AML-193 (cell line): Measurements from ENCODE around the gene ACAD11.
"Not testable (repeated sequence)": the region's sequence is repeated elsewhere in the genome, so short reads cannot be mapped to it uniquely, and the experiment has no call there.

Experiments
- DNase-seq, 2 experiments: peaks; one replicate each; lab custom pipeline; 2025; lab: John Stamatoyannopoulos, UW

The ACAD11 gene

DNA sequence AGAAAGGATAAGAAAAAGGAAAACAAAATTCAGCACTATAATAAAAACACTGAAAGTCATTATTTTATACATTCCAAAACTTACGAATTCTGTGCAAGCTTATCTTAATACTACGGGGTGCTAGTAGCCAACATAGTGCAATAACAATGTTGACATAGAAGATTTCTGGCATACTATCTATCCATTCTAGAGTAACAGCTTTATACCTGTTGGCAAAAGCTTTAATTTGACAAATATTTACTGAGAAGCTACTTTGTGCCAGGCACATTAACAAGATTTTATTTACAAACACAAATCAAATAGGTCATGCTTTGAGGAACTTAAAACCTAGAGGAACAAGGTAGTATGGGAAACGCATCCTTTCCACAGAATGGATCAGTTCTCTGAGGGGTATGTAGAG lies 61.4 kb downstream of the ACAD11 start:
- DNase-seq = no peak

- DNase-seq = no peak
These were observed 61.9 kb downstream of the ACAD11 start for GRCh38 chr3:132597660-132598059.

DNA sequence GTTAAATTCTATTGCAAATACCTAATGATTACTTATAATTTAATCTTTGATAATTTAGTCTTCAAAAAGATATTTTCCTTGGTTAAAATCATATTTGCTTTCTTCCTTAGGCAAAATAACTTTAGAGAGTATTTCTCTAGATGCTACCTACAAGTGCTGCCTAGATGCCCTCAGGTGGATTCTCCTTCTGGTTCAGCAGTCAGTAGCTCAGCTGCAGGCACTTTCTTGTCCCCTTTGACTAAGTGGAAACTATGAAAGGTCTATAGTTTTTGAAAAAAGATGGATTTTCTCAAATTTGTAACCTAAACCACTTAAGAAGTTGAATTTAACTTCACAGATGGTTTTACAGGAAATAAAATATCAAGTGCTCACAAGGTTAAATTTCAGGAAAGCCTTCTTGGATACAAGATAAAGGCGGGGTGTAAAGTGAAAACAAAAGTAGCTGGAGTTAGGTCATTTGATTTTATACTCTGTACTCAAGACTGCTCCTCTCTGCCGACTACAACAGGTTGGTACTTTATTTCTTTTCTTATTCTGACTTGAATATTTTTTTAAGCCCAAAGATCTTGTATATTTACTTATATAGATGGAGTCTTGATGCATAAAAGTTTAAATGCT lies 62.7 kb downstream of the ACAD11 start, which contains the start of gene ACKR4:
TSS of gene ACKR4 (plus strand) at position 455 of the 618 bp plus-strand sequence. CDS start 3,128 bp downstream, outside the sequence.
- no peak for DNase-seq

DNA sequence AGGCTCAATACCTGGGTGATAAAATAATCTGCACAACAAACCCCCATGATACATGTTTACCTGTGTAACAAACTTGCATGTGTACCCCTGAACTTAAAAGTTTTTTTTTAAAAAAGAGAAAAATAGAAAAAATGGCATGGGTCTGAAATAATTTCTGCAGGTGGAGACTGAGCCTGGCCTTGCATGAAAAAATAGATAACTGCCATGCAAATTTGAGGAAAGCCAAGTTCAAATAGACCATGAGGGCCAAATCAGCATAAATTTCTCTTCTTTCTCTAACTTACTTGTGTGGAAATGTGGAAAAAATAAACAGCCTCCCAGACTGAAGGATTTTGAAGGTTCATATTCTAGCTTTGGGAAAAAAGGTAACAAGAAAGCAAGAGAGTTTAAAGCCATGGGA lies 63.3 kb downstream of the ACAD11 start:
- DNase-seq = no peak

DNA sequence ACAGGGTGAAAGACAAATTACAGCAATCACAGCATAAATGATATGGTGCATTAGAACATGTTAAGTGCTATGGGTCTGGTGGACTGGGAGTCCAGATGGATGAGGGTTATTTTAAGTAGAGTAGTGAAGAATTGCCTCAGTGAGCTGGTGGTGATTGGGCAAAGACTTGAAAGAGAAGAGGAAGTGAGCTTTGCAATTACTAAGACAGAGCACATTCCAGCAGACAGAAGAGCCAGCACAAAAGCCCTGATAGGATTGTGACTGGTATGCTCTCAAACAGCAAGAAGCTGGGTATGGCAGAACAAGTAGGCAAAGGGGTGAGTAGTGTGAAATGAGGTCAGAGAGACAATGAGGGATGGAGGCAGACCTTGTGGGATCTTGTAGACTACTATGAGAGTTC lies 64.6 kb downstream of the ACAD11 start:
- peak; percentile 62 to 76 for DNase-seq

GRCh38 chr3:132594498-132594897 lies 65.1 kb downstream of the ACAD11 start:
- no peak for DNase-seq

DNA sequence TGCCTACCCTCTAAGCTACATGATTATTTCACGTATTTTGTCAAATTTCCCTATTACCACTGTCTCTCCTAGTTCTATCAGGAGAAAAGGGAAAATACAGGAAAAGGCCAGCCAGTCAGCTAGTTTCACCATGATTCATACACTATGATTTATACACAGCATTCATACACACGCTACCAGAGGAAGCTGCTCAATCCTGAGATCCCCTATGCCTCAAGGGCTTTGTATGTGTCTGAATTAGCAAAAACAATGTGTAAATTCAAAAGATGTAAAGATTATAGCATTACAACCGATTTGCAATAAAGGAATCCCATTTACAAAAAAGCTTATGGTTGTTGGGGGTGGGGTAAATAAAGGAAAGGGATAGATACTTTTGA lies 65.7 kb downstream of the ACAD11 start:
- no peak for DNase-seq

GRCh38 chr3:132593241-132593946 lies 66.2 kb downstream of the ACAD11 start:
- DNase-seq = no peak

GRCh38 chr3:132592216-132592615 lies 67.4 kb downstream of the ACAD11 start:
- DNase-seq = no peak

GRCh38 chr3:132587401-132587800 lies 72.2 kb downstream of the ACAD11 start:
- DNase-seq = no peak

- DNase-seq = no peak
These were observed 85.8 kb downstream of the ACAD11 start for GRCh38 chr3:132573797-132574211.

DNA sequence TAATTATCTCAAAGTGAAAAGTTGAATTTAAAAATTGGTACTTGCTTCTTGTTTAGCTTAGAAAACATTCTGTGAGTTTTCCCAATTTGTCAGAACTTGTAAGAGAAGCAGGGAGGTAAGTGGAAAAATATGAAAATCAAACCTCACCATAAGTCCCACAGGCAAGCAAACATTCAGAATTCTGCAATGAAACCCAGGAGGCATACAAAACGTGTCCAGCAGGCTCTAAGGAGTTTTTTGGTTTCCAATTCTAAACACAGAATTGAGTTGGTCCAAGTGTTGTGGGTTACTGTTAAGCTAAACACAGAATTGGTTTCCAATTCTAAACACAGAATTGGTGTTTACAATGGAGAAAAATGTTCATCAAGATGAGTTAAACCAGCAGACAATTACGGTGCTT lies 89.6 kb downstream of the ACAD11 start:
- no peak for DNase-seq

DNA sequence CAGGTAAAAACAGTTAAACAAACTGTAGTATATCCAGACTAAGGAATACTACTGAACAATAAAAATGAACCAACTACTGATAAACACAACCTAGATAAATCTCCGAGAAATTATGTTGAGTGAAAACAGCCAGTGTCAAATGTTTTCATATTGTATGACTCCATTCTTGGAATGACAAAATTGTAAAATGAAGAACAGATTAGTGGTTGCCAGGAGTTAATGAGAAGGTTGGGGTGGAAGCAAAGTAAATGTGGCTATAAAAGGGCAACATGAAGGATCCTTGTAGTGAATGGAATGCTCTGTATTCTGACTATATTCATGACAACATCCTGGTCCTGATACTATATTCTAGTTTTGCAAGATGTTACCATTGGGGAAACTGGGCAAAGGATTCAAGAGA lies 90.0 kb downstream of the ACAD11 start:
- no peak for DNase-seq

- DNase-seq = no peak
These were observed 90.5 kb downstream of the ACAD11 start for GRCh38 chr3:132569153-132569552.

DNA sequence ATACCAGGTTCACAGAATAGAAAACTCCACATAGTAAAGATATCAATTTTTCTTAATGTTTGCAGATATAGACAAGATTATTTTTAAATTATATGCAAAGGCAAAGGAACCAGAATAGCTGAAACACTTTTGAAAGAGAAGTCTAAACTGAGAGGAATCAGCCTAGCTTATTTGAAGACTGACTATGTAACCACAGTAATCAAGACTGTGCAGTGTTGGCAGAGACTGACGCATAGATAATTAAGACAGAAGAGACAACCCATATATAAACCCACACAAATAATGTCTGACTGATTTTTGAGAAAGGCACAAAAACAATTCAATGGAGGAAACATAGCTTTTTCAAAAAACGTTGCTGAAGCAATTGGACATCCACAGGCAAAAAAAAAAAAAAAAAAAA lies 91.2 kb downstream of the ACAD11 start:
- DNase-seq = no peak

DNA sequence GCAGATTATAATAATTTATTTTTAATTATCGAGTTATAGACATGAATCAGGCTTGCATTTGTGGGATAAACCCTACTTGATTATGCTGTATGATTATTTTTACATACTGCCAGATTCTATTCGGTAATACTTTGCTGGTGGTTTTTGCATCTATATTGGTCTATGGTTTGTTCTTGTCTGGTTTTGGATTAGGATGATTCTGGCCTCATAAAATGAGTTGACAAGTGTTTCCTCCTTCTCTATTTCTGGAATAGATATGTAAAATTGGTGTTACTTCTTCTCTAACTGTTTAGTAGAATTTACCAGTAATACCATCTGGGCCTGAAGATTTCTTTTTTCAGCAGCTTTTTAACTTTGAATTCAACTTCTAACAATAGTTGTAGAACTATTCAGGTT lies 95.5 kb downstream of the ACAD11 start:
- DNase-seq = no peak

- DNase-seq = no peak
These were observed 96.1 kb downstream of the ACAD11 start for GRCh38 chr3:132563420-132564069.

DNA sequence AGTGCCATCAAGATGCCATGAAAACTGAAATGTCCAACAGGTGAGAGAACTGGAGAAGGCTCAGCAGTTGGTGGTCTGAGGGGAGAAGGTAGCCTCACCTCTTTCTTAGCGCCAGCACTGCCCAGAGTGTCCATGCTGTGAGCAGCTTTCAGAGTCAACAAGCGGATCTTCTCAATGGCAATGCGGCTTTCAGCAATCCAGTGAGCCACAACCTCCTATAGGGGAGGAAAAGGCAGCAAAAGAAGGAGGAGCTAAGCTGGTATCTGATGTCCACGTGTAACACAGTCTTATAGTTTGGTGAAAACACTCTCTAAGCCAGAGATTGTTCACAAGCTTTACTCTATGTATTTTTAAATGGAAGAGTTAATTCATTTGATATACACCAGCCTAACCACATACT lies 98.6 kb downstream of the ACAD11 start:
- DNase-seq = no peak

- no peak for DNase-seq
These were observed 103.0 kb downstream of the ACAD11 start for GRCh38 chr3:132556508-132557159.

DNA sequence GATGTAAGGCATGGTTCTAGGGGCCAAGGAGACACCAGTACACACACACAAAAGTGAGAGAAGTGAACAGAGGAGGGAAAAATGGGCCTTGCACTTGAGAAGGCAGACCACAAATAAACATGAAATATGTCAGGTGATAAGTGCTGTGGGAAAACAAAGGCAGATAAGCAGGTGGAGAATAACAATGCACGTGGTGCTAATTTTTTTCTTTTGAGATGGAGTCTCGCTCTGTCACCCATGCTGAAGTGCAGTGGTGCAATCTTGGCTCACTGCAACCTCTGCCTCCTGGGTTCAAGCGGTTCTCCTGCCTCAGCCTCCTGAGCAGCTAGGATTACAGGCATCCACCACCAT lies 103.6 kb downstream of the ACAD11 start:
- DNase-seq = not testable (repeated sequence)

DNA sequence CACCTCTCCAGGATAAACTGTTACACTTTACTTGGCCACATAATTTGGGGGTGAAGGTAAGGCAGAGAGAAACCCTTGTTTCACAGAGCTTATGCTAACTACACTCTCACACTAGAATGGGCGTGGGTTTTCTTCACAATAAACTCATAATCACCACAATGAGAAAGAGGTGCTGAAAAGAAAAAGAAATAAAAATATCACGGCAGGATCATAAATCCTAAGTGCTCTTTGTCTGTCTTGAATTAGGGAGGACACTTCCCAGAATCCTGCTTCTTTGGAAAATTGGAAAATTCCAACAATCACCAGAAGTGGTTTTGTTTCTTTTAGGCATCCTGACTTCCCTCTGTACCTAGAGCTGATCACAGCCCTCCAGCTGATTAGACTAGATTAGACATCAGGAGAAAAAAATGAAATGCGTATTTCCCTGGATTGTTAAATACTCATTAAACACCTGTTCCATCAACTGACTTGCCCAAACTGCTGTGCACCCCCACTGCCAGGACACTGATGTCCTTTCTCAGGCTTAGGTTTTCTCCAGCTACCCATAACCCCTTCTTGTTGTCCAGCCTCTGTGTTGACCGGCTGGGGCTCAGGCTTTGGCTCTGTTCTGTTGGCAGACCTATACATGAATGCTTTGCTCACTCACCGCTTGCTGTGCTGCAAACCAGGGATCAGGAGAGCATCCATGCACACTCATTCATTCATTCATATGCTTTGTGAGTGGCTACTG lies 104.1 kb downstream of the ACAD11 start:
- DNase-seq = no peak

GRCh38 chr3:132554437-132554836 lies 105.2 kb downstream of the ACAD11 start:
- DNase-seq = no peak
